Measurements from ENCODE around the gene ZNF526. TPM values are rescaled to one million over a fixed set of nuclear protein-coding genes. Genes with fewer than 3 reads are reported as not detected.

Gene ZNF526
- total and polyA plus RNA-seq, 9 of the 15 experiments (the other 6 are each of a cell fraction or from before 2014, with no cell fraction given), result 1.3 to 17.9 (median 6.2) TPM

DNA sequence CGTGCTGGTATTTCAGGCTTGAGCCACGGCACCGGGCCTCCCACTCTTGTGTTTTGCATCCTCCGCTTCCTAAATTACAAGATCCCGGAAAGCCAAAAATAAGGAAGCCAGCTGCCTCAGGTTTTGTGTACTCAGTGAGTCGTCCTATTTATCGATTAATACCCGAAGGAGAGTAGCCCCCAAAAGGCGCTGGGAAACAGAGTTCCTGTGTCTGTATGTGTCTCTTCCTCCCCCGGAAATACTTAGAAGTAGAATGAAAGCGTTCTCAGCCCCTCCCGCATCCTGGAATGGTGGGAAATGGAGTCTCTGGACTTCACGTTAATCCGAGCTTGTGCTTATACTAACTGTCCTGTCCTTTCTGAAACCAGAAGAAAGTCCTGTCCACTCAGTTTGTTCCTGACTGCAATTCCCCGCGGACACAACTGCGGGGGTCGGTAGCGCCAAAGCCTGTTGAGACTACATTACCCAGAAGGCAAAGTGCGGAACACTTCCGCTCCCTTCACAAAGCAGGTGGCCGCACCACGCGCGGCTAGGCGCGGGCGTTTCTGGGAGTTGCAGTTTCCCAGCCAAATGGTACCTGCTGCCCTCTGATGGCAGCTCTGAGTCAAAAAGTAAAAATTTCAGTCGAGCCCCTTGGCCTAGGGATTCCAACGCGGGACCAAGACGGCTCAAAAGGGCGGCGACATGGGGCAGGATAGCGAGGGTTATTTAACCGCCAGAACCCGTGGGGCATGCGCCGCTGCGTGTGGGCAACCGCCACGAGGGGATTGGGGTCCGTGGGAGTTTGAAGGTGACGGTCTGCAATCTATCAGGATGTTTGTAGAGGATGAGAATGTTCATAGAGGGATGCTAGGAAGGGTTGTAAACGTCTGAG is 24.5 kb downstream of the ZNF526 start (continued):
- TF ChIP-seq, protein P1, sequence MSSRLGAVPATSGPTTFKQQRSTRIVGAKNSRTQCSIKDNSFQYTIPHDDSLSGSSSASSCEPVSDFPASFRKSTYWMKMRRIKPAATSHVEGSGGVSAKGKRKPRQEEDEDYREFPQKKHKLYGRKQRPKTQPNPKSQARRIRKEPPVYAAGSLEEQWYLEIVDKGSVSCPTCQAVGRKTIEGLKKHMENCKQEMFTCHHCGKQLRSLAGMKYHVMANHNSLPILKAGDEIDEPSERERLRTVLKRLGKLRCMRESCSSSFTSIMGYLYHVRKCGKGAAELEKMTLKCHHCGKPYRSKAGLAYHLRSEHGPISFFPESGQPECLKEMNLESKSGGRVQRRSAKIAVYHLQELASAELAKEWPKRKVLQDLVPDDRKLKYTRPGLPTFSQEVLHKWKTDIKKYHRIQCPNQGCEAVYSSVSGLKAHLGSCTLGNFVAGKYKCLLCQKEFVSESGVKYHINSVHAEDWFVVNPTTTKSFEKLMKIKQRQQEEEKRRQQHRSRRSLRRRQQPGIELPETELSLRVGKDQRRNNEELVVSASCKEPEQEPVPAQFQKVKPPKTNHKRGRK (tag; IDR thresholded peaks at IDR 0.05), result no peak
- TF ChIP-seq ZBTB7A (IDR thresholded peaks at IDR 0.05; ENCODE audit: borderline replicate concordance, control insufficient read depth, low read depth, low read length) (0 out of 2 replicates have a peak, but pooled peaks have one; percentile 4), ZNF232 (CRISPR knock-in tag; IDR thresholded peaks at IDR 0.05) (no peak), ILK (tag; IDR thresholded peaks at IDR 0.05; ENCODE audit: borderline replicate concordance, low read depth) (no peak), POLR3A (IDR thresholded peaks at IDR 0.05; ENCODE audit: borderline replicate concordance, extremely low read depth, insufficient read depth, insufficient read length) (no peak), KLF6 (CRISPR knock-in tag; IDR thresholded peaks at IDR 0.05; ENCODE audit: borderline replicate concordance) (peak; percentile 79; the same call in 1 of the 2 replicates), ZBTB8A (IDR thresholded peaks at IDR 0.05; ENCODE audit: partially characterized antibody) (no peak), BMI1 (IDR thresholded peaks at IDR 0.05; ENCODE audit: low read length) (no peak), SMARCA4 (IDR thresholded peaks at IDR 0.05) (no peak), ZNF785 (CRISPR knock-in tag; IDR thresholded peaks at IDR 0.05) (no peak), HDAC8 (tag; IDR thresholded peaks at IDR 0.05) (no peak), E2F3 (CRISPR knock-in tag; IDR thresholded peaks at IDR 0.05) (peak; percentile 76; the same call in 1 of the 2 replicates), ERF (CRISPR knock-in tag; IDR thresholded peaks at IDR 0.05) (peak; percentile 72; the same call in 1 of the 2 replicates), ZNF12 (CRISPR knock-in tag; IDR thresholded peaks at IDR 0.05) (peak; percentile 57; the same call in 1 of the 2 replicates)
- TF ChIP-seq, protein P2, sequence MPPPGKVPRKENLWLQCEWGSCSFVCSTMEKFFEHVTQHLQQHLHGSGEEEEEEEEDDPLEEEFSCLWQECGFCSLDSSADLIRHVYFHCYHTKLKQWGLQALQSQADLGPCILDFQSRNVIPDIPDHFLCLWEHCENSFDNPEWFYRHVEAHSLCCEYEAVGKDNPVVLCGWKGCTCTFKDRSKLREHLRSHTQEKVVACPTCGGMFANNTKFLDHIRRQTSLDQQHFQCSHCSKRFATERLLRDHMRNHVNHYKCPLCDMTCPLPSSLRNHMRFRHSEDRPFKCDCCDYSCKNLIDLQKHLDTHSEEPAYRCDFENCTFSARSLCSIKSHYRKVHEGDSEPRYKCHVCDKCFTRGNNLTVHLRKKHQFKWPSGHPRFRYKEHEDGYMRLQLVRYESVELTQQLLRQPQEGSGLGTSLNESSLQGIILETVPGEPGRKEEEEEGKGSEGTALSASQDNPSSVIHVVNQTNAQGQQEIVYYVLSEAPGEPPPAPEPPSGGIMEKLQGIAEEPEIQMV (tag; conservative IDR thresholded peaks at IDR 0.05; ENCODE audit: low read depth), result no peak
- TF ChIP-seq, protein P3, sequence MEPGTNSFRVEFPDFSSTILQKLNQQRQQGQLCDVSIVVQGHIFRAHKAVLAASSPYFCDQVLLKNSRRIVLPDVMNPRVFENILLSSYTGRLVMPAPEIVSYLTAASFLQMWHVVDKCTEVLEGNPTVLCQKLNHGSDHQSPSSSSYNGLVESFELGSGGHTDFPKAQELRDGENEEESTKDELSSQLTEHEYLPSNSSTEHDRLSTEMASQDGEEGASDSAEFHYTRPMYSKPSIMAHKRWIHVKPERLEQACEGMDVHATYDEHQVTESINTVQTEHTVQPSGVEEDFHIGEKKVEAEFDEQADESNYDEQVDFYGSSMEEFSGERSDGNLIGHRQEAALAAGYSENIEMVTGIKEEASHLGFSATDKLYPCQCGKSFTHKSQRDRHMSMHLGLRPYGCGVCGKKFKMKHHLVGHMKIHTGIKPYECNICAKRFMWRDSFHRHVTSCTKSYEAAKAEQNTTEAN (CRISPR knock-in tag; IDR thresholded peaks at IDR 0.05), result no peak
- TF ChIP-seq, protein P4, sequence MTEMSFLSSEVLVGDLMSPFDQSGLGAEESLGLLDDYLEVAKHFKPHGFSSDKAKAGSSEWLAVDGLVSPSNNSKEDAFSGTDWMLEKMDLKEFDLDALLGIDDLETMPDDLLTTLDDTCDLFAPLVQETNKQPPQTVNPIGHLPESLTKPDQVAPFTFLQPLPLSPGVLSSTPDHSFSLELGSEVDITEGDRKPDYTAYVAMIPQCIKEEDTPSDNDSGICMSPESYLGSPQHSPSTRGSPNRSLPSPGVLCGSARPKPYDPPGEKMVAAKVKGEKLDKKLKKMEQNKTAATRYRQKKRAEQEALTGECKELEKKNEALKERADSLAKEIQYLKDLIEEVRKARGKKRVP (CRISPR knock-in tag; IDR thresholded peaks at IDR 0.05), result 0 out of 2 replicates have a peak, but pooled peaks have one; percentile 52
- TF ChIP-seq, protein P5, sequence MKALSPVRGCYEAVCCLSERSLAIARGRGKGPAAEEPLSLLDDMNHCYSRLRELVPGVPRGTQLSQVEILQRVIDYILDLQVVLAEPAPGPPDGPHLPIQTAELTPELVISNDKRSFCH (CRISPR knock-in tag; IDR thresholded peaks at IDR 0.05), result no peak
- TF ChIP-seq, protein P5 (tag; IDR thresholded peaks at IDR 0.05), result peak; percentile 52; the same call in 1 of the 2 replicates

Measured in K562 (cell line).